HG03103 (cell line): ENCODE measurements around the gene CD300LF.

Experiments
- ATAC-seq: cut with Tn5 transposase; IDR thresholded peaks from one replicate; pipeline ENCODE4 v1.9.1; 2021; ENCODE audit warnings: low read depth; ENCODE audit not compliant: unreplicated experiment

The CD300LF gene

GRCh38 chr17:74647871-74648672 lies 64.7 kb downstream of the CD300LF start:
- no peak for ATAC-seq

DNA sequence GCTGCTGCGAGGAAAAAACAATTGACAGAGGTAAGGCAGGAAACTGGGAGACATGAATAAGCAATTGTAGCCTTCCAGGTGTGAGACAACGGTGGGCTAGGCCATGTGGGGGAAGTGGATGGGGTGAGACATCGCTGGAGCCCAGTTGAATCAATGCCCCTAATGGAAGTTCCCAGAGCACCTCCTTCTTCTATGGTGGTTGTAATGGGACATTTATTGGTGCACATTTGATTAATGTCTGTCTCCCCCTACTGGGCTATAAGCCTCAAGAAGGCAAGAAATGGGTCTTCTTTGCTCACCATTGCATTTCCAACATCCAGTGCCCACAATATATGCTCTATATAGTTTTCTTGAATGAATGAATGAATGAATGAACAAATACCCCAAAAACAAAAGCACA lies 66.5 kb downstream of the CD300LF start:
- no peak for ATAC-seq

DNA sequence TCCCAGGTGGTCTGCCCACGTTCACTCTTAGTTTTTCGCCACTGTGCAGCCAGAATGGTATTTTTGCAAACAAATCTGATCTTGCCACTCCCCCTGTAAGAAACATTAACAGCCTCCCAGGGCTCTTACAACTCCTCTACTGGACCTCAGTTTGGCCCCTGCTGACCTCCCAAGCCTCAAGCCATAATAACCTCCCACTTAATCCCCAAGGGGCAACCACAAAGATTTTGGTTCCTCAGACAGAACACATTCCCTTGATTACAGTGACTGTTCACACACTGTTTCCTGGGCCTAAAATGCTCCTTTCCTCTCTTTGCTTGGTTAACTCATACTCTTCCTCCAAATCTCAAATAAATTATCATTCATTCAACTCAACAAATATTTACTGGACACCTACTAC lies 67.7 kb downstream of the CD300LF start:
- ATAC-seq = no peak

DNA sequence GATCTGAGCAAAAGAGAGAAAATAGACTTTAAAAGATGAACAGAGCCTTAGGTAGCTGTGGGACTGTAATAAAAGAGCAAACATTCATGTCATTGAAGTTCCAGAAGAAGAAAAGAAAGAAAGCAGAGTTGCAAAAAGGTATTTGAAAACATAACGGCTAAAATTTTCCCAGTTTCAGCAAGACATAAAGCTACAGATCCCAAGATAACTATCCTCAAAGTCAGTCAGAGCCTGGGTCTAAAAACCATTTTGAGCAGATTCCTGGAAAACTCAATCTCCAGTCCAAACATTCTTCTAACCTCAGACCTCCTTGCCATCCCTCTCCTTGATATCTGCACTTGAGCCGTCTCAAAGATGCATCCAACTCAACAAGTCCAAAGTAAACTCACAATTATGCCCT lies 68.3 kb downstream of the CD300LF start:
- ATAC-seq = no peak
